Peyer's patch (tissue), 4 donors: ENCODE data around the gene PDHB. TPM values are rescaled to one million over a fixed set of nuclear protein-coding genes. Genes with fewer than 3 reads are reported as not detected.

Source experiments
- DNase-seq, 3 donors: peaks; one replicate each; pipeline ENCODE4 v3.0.0-alpha.2; 2017 to 2019
- H3K27ac ChIP-seq, 4 donors: fragments of 200-600 bp; sonication (generic); one replicate each; pipeline ENCODE4 v1.5.1; 2016 to 2019
- H3K27me3 ChIP-seq, 2 donors: fragments of 200-600 bp; sonication (generic); one replicate each; pipeline ENCODE4 v1.5.1; 2019
- H3K36me3 ChIP-seq, 3 donors: fragments of 200-600 bp; sonication (generic); one replicate each; pipeline ENCODE4 v1.5.1; 2016 to 2019
- H3K4me1 ChIP-seq, 4 donors: fragments of 200-600 bp; sonication (generic); one replicate each; pipeline ENCODE4 v1.5.1; 2016 to 2019
- H3K4me3 ChIP-seq, 4 donors: fragments of 200-600 bp; sonication (generic); 1 replicate in 3 of 4; 2 replicates in 1 of 4; pipeline ENCODE4 v1.5.1; 2016 to 2019; ENCODE audit warnings: mild to moderate bottlenecking in 1 of 4
- H3K9me3 ChIP-seq, 4 donors: fragments of 200-600 bp; sonication (generic); one replicate each; pipeline ENCODE4 v1.5.1; 2016 to 2019; ENCODE audit warnings: mild to moderate bottlenecking in 1 of 4
- POLR2A ChIP-seq, 2 donors: fragments of 450-650 bp; IDR thresholded peaks; one replicate each; pipeline ENCODE4 v1.5.1; 2017; ENCODE audit warnings: antibody characterized with exemption in 2 of 2, mild to moderate bottlenecking in 2 of 2, moderate library complexity in 2 of 2
- total RNA-seq, 4 donors: library from RNA; depleted of rRNA; stranded (reverse); fragments of >200 nt; gene quantifications; one replicate each; pipeline ENCODE4 v1.1.0, GENCODE V29; 2016
- TF ChIP-seq, protein P1 (sequence below), 6 experiments: fragments of 450-650 bp in 4 of 6; fragments of 200-600 bp in 2 of 6; sonication (generic) in 1 of 6; IDR thresholded peaks; one replicate each; pipeline ENCODE4 v1.5.1; 2017 to 2019; ENCODE audit warnings: antibody characterized with exemption in 6 of 6, mild to moderate bottlenecking in 3 of 6, moderate library complexity in 1 of 6

Gene PDHB
- total RNA-seq, 4 donors from 2014 or later = 66.6 to 126 (median 96.8) TPM

DNA sequence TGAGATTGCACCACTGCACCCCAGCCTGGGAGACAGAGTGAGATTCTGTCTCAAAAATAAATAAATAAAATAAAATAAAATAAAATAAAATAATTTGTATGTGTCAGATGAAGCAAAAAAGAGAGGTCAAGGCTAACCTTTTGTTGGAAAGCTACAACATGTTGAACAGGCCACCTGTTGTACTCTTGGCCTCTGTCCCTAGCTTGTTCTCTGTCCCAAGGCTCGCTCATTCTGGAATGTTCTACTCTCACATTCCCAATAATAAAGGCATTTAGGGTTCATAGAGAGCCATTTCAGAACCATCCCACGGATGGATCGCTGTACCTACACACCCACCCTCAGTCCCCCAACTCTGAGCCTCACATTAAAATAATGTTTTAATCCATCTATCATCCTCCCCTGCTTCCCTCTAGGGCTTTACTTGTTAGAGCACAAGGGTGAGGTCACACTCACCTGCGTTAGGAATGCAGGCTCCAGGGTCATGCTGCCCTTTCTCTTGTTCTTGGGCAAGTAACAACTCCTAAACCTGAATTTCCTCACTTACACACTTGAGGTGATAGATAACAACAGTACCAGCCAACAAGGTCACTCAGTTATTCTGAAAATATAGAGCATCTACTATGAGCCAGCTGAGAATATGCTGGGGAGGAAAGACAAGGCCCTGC lies 33.4 kb upstream of the PDHB start:
- Histone ChIP-seq H3K4me1 (peaks cover 0 to 21% (median 3%) of the 10 kb centered on the region in 4 donors), H3K4me3 (no peak overlapping the region), H3K36me3 (no peaks in the 10 kb centered on the region), H3K9me3 (no peaks in the 10 kb centered on the region), H3K27me3 (no peaks in the 10 kb centered on the region), H3K27ac (no peak overlapping the region)
- DNase-seq = no peak
- TF ChIP-seq, protein P1, sequence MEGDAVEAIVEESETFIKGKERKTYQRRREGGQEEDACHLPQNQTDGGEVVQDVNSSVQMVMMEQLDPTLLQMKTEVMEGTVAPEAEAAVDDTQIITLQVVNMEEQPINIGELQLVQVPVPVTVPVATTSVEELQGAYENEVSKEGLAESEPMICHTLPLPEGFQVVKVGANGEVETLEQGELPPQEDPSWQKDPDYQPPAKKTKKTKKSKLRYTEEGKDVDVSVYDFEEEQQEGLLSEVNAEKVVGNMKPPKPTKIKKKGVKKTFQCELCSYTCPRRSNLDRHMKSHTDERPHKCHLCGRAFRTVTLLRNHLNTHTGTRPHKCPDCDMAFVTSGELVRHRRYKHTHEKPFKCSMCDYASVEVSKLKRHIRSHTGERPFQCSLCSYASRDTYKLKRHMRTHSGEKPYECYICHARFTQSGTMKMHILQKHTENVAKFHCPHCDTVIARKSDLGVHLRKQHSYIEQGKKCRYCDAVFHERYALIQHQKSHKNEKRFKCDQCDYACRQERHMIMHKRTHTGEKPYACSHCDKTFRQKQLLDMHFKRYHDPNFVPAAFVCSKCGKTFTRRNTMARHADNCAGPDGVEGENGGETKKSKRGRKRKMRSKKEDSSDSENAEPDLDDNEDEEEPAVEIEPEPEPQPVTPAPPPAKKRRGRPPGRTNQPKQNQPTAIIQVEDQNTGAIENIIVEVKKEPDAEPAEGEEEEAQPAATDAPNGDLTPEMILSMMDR (IDR thresholded peaks at IDR 0.05) = no peak
- no peak for TF ChIP-seq POLR2A (IDR thresholded peaks at IDR 0.05)

DNA sequence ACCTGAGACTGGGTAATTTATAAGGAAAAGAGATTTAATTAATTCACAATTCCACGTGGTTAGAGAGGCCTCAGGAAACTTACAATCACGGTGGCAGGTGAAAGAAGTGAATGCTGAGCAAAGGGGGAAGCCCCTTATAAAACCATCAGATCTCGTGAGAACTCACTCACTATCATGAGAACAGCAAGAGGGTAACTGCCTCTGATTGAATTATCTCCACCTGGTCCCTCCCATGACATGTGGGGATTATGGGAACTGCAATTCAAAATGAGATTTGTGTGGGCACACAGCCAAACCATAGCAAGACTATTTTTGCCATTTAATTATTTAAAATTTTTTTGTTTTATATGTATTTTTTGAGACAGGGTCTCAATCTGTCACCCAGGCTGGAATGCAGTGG lies 31.2 kb upstream of the PDHB start:
- no peak for DNase-seq
- Histone ChIP-seq H3K9me3 (no peaks in the 10 kb centered on the region), H3K36me3 (no peaks in the 10 kb centered on the region), H3K4me1 (peaks cover 0 to 10% (median 2%) of the 10 kb centered on the region in 4 donors), H3K27me3 (no peaks in the 10 kb centered on the region), H3K4me3 (no peak overlapping the region), H3K27ac (no peak overlapping the region)
- TF ChIP-seq, protein P1 (IDR thresholded peaks at IDR 0.05) = peak in 1 of 6 experiments; percentile 2
- TF ChIP-seq POLR2A (IDR thresholded peaks at IDR 0.05) = no peak

DNA sequence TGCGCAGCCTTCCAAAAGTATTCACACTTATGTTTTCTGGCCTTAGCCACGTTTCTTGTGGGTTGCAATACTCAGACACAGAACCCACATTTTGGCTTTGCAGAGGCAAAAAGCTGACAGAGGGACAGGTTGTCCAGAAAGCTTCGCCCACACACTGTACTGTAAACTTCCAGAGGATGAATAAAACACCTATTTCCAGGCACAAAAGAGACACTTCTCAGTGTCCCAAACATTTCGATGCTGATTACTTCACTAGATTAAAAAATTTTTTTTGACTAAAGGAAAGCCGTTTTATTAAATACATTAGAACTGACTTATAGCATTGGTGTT lies 30.3 kb upstream of the PDHB start:
- no peak for TF ChIP-seq POLR2A (IDR thresholded peaks at IDR 0.05)
- TF ChIP-seq, protein P1 (IDR thresholded peaks at IDR 0.05) = no peak
- Histone ChIP-seq H3K9me3 (no peaks in the 10 kb centered on the region), H3K36me3 (no peaks in the 10 kb centered on the region), H3K4me1 (peaks cover 0 to 9% (median 2%) of the 10 kb centered on the region in 4 donors), H3K27ac (no peak overlapping the region), H3K27me3 (no peaks in the 10 kb centered on the region), H3K4me3 (peak overlapping the region in 1 of 4 donors; percentile 37)
- DNase-seq = no peak

DNA sequence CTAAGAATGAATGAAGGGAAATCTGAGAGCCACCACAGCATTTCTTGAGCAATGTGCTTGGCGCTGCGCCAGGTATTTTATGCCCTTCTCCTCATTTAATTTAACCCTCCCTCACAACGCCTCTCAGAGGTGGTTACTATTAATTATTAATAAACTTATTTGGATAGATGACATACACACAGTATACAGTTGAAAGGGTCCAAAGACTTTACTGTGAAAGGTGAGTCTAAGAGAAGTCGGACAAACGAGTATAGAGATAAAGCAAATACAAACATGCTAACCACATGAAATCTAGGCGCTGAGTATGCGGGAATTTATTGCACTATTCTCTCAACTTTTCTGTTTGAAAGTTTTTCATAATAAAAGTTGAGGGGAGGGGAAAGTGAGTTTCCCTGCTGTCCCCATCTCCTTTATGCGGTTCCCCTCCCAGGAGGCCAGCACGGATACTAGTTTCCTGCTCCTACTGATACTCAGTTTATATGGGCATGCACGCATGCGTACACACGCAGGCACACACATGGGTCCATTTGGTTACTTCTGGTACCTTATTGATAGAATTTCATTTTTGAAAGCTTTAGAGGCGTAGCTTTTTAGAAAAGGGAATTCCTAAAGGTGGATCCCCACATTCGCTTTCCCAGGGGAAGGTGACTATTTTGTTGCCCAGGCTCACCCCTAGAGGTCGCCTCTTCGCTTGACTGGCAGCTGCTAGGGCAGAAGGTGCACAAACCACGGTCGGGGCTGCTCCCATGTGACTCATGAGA lies 29.7 kb upstream of the PDHB start:
- H3K4me3 ChIP-seq = peak overlapping the region in 2 of 4 donors; percentile 17 to 37
- peaks cover 0 to 9% (median 2%) of the 10 kb centered on the region in 4 donors for H3K4me1 ChIP-seq
- H3K27ac ChIP-seq = peak overlapping the region in 1 of 4 donors; percentile 14
- H3K36me3 ChIP-seq = no peaks in the 10 kb centered on the region
- H3K9me3 ChIP-seq = no peaks in the 10 kb centered on the region
- TF ChIP-seq POLR2A (IDR thresholded peaks at IDR 0.05) = no peak
- TF ChIP-seq, protein P1 (IDR thresholded peaks at IDR 0.05) = peak; percentile 43 to 84 (median 73)
- DNase-seq = peak; percentile 70 to 89 (median 72)
- H3K27me3 ChIP-seq = no peaks in the 10 kb centered on the region

DNA sequence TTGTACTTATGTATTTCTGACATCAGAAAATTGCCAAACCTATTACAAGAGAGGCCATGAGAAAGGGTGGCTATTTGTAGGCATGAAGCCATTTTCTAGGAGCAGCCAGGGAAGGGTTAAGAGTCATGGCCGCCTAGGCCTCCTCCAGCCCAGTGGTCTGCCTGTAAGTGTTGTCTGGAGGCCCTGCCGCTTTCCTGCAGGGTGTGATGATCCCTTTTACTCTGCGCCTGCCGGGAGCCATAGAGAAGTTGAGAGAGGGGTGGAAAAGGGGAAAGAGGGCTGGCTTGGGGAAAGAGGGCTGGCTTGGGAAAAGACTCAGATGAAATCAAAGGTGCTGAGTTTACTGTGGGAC lies 29.2 kb upstream of the PDHB start:
- peaks cover 0 to 9% (median 2%) of the 10 kb centered on the region in 4 donors for H3K4me1 ChIP-seq
- no peaks in the 10 kb centered on the region for H3K9me3 ChIP-seq
- TF ChIP-seq, protein P1 (IDR thresholded peaks at IDR 0.05) = no peak
- TF ChIP-seq POLR2A (IDR thresholded peaks at IDR 0.05) = no peak
- H3K36me3 ChIP-seq = no peaks in the 10 kb centered on the region
- no peak overlapping the region for H3K4me3 ChIP-seq
- DNase-seq = no peak
- H3K27me3 ChIP-seq = no peaks in the 10 kb centered on the region
- no peak overlapping the region for H3K27ac ChIP-seq
